ENCODE results near the gene IL1RL1.

The IL1RL1 gene

GRCh38 chr2:102285368-102285767, 26.0 kb upstream of the IL1RL1 start:
- H2AFZ ChIP-seq (ENCODE audit: insufficient read depth, low read length, poor library complexity) = no peak overlapping the region
- H4K91ac ChIP-seq (ENCODE audit: low read depth, low read length) = no peak overlapping the region
- no peak for DNase-seq
- H2BK5ac ChIP-seq (ENCODE audit: low read depth, low read length, poor library complexity) = no peak overlapping the region
- H3K4me1 ChIP-seq (ENCODE audit: control insufficient read depth in 1 of 2, insufficient read depth in 2 of 2, low read length in 2 of 2) = peaks cover 0 to 2% of the 10 kb centered on the region in 2 experiments
- H3K23ac ChIP-seq (ENCODE audit: low read length) = no peak overlapping the region
- H2BK12ac ChIP-seq (ENCODE audit: low read length) = no peak overlapping the region
- no peak overlapping the region for H3K14ac ChIP-seq (ENCODE audit: low read length)
- no peak overlapping the region for H3K27ac ChIP-seq (ENCODE audit: low read depth, low read length)
- H4K12ac ChIP-seq (ENCODE audit: low read depth, low read length) = no peak overlapping the region
- no peaks in the 10 kb centered on the region for H3K9me3 ChIP-seq (ENCODE audit: insufficient read depth, low read depth, low read length)
- no CpG with 5 or more reads among the region's 2 CpGs for WGBS (ENCODE audit: extremely low coverage, insufficient coverage, insufficient read length)
- H3K4me2 ChIP-seq (ENCODE audit: low read length) = no peak overlapping the region
- no peaks in the 10 kb centered on the region for H3K79me1 ChIP-seq (ENCODE audit: low read length)
- H2BK120ac ChIP-seq (ENCODE audit: insufficient read depth, low read length, poor library complexity) = no peak overlapping the region
- no peaks in the 10 kb centered on the region for H3K36me3 ChIP-seq (ENCODE audit: control insufficient read depth in 1 of 2, insufficient read depth in 2 of 2, low read length in 2 of 2)
- H3K18ac ChIP-seq (ENCODE audit: low read length) = no peak overlapping the region
- no peak overlapping the region for H3K9ac ChIP-seq (ENCODE audit: low read length)
- no peak overlapping the region for H4K8ac ChIP-seq (ENCODE audit: low read depth, low read length)
- no peaks in the 10 kb centered on the region for H3K27me3 ChIP-seq (ENCODE audit: insufficient read depth, low read length)
- H2AK5ac ChIP-seq (ENCODE audit: low read length) = no peak overlapping the region
- no peak overlapping the region for H3K4ac ChIP-seq (ENCODE audit: low read depth, low read length)
- no peaks in the 10 kb centered on the region for H3K79me2 ChIP-seq (ENCODE audit: control insufficient read depth, insufficient read depth, low read length, poor library complexity)
- H3K4me3 ChIP-seq (ENCODE audit: low read depth, low read length) = no peak overlapping the region

GRCh38 chr2:102286041-102286440, 25.3 kb upstream of the IL1RL1 start:
- no peak overlapping the region for H3K4me3 ChIP-seq (ENCODE audit: low read depth, low read length)
- no peak overlapping the region for H4K12ac ChIP-seq (ENCODE audit: low read depth, low read length)
- no peak for DNase-seq
- no peaks in the 10 kb centered on the region for H3K9me3 ChIP-seq (ENCODE audit: insufficient read depth, low read depth, low read length)
- H3K4me2 ChIP-seq (ENCODE audit: low read length) = no peak overlapping the region
- H3K4me1 ChIP-seq (ENCODE audit: control insufficient read depth in 1 of 2, insufficient read depth in 2 of 2, low read length in 2 of 2) = peaks cover 0 to 2% of the 10 kb centered on the region in 2 experiments
- H3K14ac ChIP-seq (ENCODE audit: low read length) = no peak overlapping the region
- H2AK5ac ChIP-seq (ENCODE audit: low read length) = no peak overlapping the region
- no peaks in the 10 kb centered on the region for H3K27me3 ChIP-seq (ENCODE audit: insufficient read depth, low read length)
- no peak overlapping the region for H3K23ac ChIP-seq (ENCODE audit: low read length)
- H4K8ac ChIP-seq (ENCODE audit: low read depth, low read length) = no peak overlapping the region
- no peak overlapping the region for H4K91ac ChIP-seq (ENCODE audit: low read depth, low read length)
- no peak overlapping the region for H3K18ac ChIP-seq (ENCODE audit: low read length)
- H2BK120ac ChIP-seq (ENCODE audit: insufficient read depth, low read length, poor library complexity) = no peak overlapping the region
- H3K79me2 ChIP-seq (ENCODE audit: control insufficient read depth, insufficient read depth, low read length, poor library complexity) = no peaks in the 10 kb centered on the region
- no peak overlapping the region for H2BK12ac ChIP-seq (ENCODE audit: low read length)
- no peaks in the 10 kb centered on the region for H3K36me3 ChIP-seq (ENCODE audit: control insufficient read depth in 1 of 2, insufficient read depth in 2 of 2, low read length in 2 of 2)
- no peak overlapping the region for H3K9ac ChIP-seq (ENCODE audit: low read length)
- no peak overlapping the region for H2BK5ac ChIP-seq (ENCODE audit: low read depth, low read length, poor library complexity)
- H3K4ac ChIP-seq (ENCODE audit: low read depth, low read length) = no peak overlapping the region
- H3K27ac ChIP-seq (ENCODE audit: low read depth, low read length) = no peak overlapping the region
- no peaks in the 10 kb centered on the region for H3K79me1 ChIP-seq (ENCODE audit: low read length)
- no CpG with 5 or more reads among the region's 3 CpGs for WGBS (ENCODE audit: extremely low coverage, insufficient coverage, insufficient read length)
- no peak overlapping the region for H2AFZ ChIP-seq (ENCODE audit: insufficient read depth, low read length, poor library complexity)

GRCh38 chr2:102289129-102289528, 22.2 kb upstream of the IL1RL1 start:
- H2BK5ac ChIP-seq (ENCODE audit: low read depth, low read length, poor library complexity) = no peak overlapping the region
- no peaks in the 10 kb centered on the region for H3K9me3 ChIP-seq (ENCODE audit: insufficient read depth, low read depth, low read length)
- H3K4me1 ChIP-seq (ENCODE audit: control insufficient read depth in 1 of 2, insufficient read depth in 2 of 2, low read length in 2 of 2) = peaks cover 0 to 2% of the 10 kb centered on the region in 2 experiments
- no peak overlapping the region for H3K9ac ChIP-seq (ENCODE audit: low read length)
- H3K79me2 ChIP-seq (ENCODE audit: control insufficient read depth, insufficient read depth, low read length, poor library complexity) = no peaks in the 10 kb centered on the region
- no peak overlapping the region for H3K4me3 ChIP-seq (ENCODE audit: low read depth, low read length)
- no peak overlapping the region for H3K4ac ChIP-seq (ENCODE audit: low read depth, low read length)
- peak; percentile 42 to 59 for DNase-seq
- H4K8ac ChIP-seq (ENCODE audit: low read depth, low read length) = no peak overlapping the region
- no peak overlapping the region for H2BK120ac ChIP-seq (ENCODE audit: insufficient read depth, low read length, poor library complexity)
- no peak overlapping the region for H3K23ac ChIP-seq (ENCODE audit: low read length)
- no peaks in the 10 kb centered on the region for H3K36me3 ChIP-seq (ENCODE audit: control insufficient read depth in 1 of 2, insufficient read depth in 2 of 2, low read length in 2 of 2)
- H2AK5ac ChIP-seq (ENCODE audit: low read length) = no peak overlapping the region
- no peak overlapping the region for H4K91ac ChIP-seq (ENCODE audit: low read depth, low read length)
- no peak overlapping the region for H3K4me2 ChIP-seq (ENCODE audit: low read length)
- H3K27ac ChIP-seq (ENCODE audit: low read depth, low read length) = no peak overlapping the region
- no peak overlapping the region for H4K12ac ChIP-seq (ENCODE audit: low read depth, low read length)
- H3K14ac ChIP-seq (ENCODE audit: low read length) = no peak overlapping the region
- H3K79me1 ChIP-seq (ENCODE audit: low read length) = no peaks in the 10 kb centered on the region
- H3K18ac ChIP-seq (ENCODE audit: low read length) = no peak overlapping the region
- no CpG with 5 or more reads among the region's 5 CpGs for WGBS (ENCODE audit: extremely low coverage, insufficient coverage, insufficient read length)
- H2BK12ac ChIP-seq (ENCODE audit: low read length) = no peak overlapping the region
- no peaks in the 10 kb centered on the region for H3K27me3 ChIP-seq (ENCODE audit: insufficient read depth, low read length)
- no peak overlapping the region for H2AFZ ChIP-seq (ENCODE audit: insufficient read depth, low read length, poor library complexity)

- Histone ChIP-seq H4K12ac (ENCODE audit: low read depth, low read length) (no peak overlapping the region), H2BK12ac (ENCODE audit: low read length) (no peak overlapping the region), H3K9ac (ENCODE audit: low read length) (no peak overlapping the region), H3K18ac (ENCODE audit: low read length) (no peak overlapping the region), H2AK5ac (ENCODE audit: low read length) (no peak overlapping the region), H3K27me3 (ENCODE audit: insufficient read depth, low read length) (no peaks in the 10 kb centered on the region), H3K36me3 (ENCODE audit: control insufficient read depth in 1 of 2, insufficient read depth in 2 of 2, low read length in 2 of 2) (no peaks in the 10 kb centered on the region), H3K27ac (ENCODE audit: low read depth, low read length) (no peak overlapping the region), H4K91ac (ENCODE audit: low read depth, low read length) (no peak overlapping the region), H3K9me3 (ENCODE audit: insufficient read depth, low read depth, low read length) (no peaks in the 10 kb centered on the region), H3K79me2 (ENCODE audit: control insufficient read depth, insufficient read depth, low read length, poor library complexity) (no peaks in the 10 kb centered on the region), H4K8ac (ENCODE audit: low read depth, low read length) (no peak overlapping the region), H2AFZ (ENCODE audit: insufficient read depth, low read length, poor library complexity) (no peak overlapping the region), H3K14ac (ENCODE audit: low read length) (no peak overlapping the region), H3K79me1 (ENCODE audit: low read length) (no peaks in the 10 kb centered on the region), H3K23ac (ENCODE audit: low read length) (no peak overlapping the region), H3K4me3 (ENCODE audit: low read depth, low read length) (no peak overlapping the region), H3K4ac (ENCODE audit: low read depth, low read length) (no peak overlapping the region), H3K4me2 (ENCODE audit: low read length) (no peak overlapping the region), H3K4me1 (ENCODE audit: control insufficient read depth in 1 of 2, insufficient read depth in 2 of 2, low read length in 2 of 2) (no peaks in the 10 kb centered on the region), H2BK5ac (ENCODE audit: low read depth, low read length, poor library complexity) (no peak overlapping the region), H2BK120ac (ENCODE audit: insufficient read depth, low read length, poor library complexity) (no peak overlapping the region)
- no peak for DNase-seq
These were observed 20.8 kb upstream of the IL1RL1 start for GRCh38 chr2:102290594-102290993.

Measured in trophoblast cell (in vitro differentiated cells and primary cell).